ENCODE measurements around the gene TTLL5. TPM values are rescaled to one million over a fixed set of nuclear protein-coding genes. Genes with fewer than 3 reads are reported as not detected.

Gene TTLL5
- total RNA-seq, 1 donor from 2014 or later: 37.9 TPM

DNA sequence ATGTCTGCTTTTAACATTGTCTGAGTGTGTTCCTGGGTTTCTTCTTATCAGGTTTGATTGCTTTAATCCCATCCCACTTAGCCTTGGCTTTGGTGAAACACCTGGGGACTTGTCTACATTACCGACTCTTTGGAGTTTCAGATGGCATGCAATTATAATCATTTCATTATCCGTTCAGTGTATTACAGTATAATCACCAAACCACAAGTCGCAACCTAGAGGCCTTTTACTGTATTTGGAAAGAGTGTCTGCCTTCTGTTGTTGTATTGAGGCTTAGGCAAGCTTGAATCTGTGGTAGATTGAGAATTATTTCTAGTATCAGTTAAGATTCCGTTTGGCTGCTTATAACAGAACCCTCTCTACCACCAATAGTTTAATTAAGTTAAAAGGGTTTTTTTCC, 216.8 kb downstream of the TTLL5 start:
- ATAC-seq (ENCODE audit: low read depth) (no peak), DNase-seq (no peak)
- Mint-ChIP-seq H3K27me3 (no peaks in the 10 kb centered on the region), H3K4me1 (no peaks in the 10 kb centered on the region), H3K4me3 (no peak overlapping the region), H3K36me3 (ENCODE audit: low read depth) (peaks cover 10% of the 10 kb centered on the region), H3K9me3 (no peaks in the 10 kb centered on the region), H3K27ac (no peak overlapping the region)
- intact Hi-C loops (cut with micrococcal nuclease): no loop called here
- CTCF ChIA-PET: no interaction called here
- TF ChIP-seq, protein P1, sequence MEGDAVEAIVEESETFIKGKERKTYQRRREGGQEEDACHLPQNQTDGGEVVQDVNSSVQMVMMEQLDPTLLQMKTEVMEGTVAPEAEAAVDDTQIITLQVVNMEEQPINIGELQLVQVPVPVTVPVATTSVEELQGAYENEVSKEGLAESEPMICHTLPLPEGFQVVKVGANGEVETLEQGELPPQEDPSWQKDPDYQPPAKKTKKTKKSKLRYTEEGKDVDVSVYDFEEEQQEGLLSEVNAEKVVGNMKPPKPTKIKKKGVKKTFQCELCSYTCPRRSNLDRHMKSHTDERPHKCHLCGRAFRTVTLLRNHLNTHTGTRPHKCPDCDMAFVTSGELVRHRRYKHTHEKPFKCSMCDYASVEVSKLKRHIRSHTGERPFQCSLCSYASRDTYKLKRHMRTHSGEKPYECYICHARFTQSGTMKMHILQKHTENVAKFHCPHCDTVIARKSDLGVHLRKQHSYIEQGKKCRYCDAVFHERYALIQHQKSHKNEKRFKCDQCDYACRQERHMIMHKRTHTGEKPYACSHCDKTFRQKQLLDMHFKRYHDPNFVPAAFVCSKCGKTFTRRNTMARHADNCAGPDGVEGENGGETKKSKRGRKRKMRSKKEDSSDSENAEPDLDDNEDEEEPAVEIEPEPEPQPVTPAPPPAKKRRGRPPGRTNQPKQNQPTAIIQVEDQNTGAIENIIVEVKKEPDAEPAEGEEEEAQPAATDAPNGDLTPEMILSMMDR (IDR thresholded peaks at IDR 0.05): no peak
- POLR2A ChIA-PET: no interaction called here

DNA sequence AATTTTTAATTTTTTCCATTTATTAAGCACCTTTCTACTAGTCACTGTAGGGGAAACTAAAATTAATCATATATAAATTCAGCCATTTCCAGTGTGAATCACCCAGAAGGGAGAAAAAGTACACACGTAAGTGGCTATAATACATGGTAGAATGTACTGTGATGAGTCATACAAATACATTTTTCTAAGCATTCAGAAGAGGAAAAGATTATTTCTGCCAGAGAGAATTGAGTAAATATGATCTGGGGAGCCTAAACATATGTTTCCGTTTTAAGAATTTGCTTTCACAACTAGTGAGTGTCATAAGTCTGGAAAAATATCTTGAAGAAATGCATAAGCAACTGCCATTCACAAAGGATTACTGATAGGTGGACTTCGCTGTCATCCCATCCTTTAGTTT, 218.0 kb downstream of the TTLL5 start:
- Mint-ChIP-seq H3K4me1 (no peaks in the 10 kb centered on the region), H3K27me3 (no peaks in the 10 kb centered on the region), H3K36me3 (ENCODE audit: low read depth) (peaks cover 15% of the 10 kb centered on the region), H3K9me3 (no peaks in the 10 kb centered on the region), H3K27ac (no peak overlapping the region), H3K4me3 (no peak overlapping the region)
- TF ChIP-seq, protein P1 (IDR thresholded peaks at IDR 0.05): no peak
- intact Hi-C loops (cut with micrococcal nuclease): no loop called here
- ATAC-seq (ENCODE audit: low read depth) (no peak), DNase-seq (no peak)
- CTCF ChIA-PET: no interaction called here
- POLR2A ChIA-PET: no interaction called here

DNA sequence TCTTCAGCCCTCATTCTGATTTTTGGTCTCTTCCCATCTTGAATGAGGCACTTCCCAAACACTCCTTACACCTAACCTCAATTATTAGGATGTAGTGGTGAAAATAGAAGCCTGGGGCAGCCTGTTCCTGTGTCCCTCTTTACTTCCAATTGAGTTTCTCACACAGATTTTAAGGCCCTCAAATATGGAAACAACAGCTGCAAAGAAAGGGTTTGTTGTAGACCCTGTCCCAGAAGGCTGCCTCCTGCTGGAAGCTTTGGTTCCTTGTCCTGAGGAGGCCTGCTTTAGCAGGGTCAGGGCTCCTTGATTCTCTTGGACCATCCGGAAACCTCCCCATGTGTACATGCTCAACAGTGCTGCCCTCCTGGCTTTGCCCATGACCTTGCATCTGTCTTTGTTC, 219.5 kb downstream of the TTLL5 start:
- ChIA-PET CTCF (interaction anchor here (0.9 kb wide), 1 partner anchor 171 kb away, joined by 3 read pairs; no protein-coding TSS in a partner anchor), POLR2A (no interaction called here)
- Mint-ChIP-seq H3K4me1 (no peaks in the 10 kb centered on the region), H3K9me3 (no peaks in the 10 kb centered on the region), H3K36me3 (ENCODE audit: low read depth) (peaks cover 18% of the 10 kb centered on the region), H3K27ac (no peak overlapping the region), H3K4me3 (no peak overlapping the region), H3K27me3 (no peaks in the 10 kb centered on the region)
- DNase-seq (no peak), ATAC-seq (ENCODE audit: low read depth) (no peak)
- intact Hi-C loops (cut with micrococcal nuclease): no loop called here
- TF ChIP-seq, protein P1 (IDR thresholded peaks at IDR 0.05): no peak

DNA sequence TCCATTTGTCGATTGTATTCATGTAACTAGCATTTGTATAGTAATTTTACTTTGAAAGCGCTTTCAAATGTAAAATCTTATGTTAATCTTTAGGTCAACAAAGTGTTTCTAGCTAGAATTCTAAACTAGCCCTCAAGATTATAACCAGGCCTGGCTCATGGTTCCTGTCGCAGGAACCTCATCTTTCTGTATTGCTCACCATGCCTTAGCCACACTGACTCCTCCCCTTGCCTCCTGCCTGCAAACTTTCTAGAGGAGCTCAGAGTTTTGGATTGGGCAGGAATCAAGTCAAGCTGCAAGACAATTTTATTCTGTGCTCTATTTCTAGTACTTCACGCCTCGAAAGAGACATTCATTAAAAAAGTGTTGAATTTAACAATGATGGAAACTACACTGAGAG, 220.9 kb downstream of the TTLL5 start:
- intact Hi-C loops (cut with micrococcal nuclease): no loop called here
- peaks cover 18% of the 10 kb centered on the region for H3K36me3 Mint-ChIP-seq (ENCODE audit: low read depth)
- H3K27me3 Mint-ChIP-seq: no peaks in the 10 kb centered on the region
- DNase-seq (no peak), ATAC-seq (ENCODE audit: low read depth) (no peak)
- H3K27ac Mint-ChIP-seq: no peak overlapping the region
- H3K9me3 Mint-ChIP-seq: no peaks in the 10 kb centered on the region
- H3K4me3 Mint-ChIP-seq: no peak overlapping the region
- ChIA-PET POLR2A (no interaction called here), CTCF (no interaction called here)
- H3K4me1 Mint-ChIP-seq: no peaks in the 10 kb centered on the region
- TF ChIP-seq, protein P1 (IDR thresholded peaks at IDR 0.05): no peak

DNA sequence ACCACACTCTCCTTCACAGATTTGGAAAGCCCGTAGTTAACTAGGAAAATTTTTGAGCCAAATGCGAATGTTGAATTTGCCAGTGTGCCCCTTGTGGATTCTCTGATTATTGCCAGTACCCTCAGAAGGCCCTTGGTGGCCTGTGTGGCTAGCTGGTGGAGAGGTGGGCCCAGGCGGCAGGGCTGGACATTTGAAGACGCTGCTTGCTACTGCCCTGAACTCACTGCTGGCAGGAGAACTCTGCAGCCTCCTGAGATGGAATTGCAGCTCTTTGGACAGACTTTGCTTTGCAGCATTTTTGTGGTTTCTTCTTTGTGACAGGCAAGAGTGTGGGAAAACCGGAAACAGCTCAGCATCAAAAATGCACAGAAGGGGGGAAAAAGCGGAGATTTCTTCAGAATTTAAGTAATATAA, 223.2 kb downstream of the TTLL5 start:
- POLR2A ChIA-PET: interaction anchor here (0.6 kb wide), 1 partner anchor 22 kb away, joined by 3 read pairs; no protein-coding TSS in a partner anchor
- intact Hi-C loops (cut with micrococcal nuclease): no loop called here
- H3K4me1 Mint-ChIP-seq: no peaks in the 10 kb centered on the region
- H3K27ac Mint-ChIP-seq: no peak overlapping the region
- no peak overlapping the region for H3K4me3 Mint-ChIP-seq
- ATAC-seq (ENCODE audit: low read depth) (no peak), DNase-seq (no peak)
- TF ChIP-seq, protein P1 (IDR thresholded peaks at IDR 0.05): no peak
- no peaks in the 10 kb centered on the region for H3K27me3 Mint-ChIP-seq
- H3K36me3 Mint-ChIP-seq (ENCODE audit: low read depth): peaks cover 18% of the 10 kb centered on the region
- no peaks in the 10 kb centered on the region for H3K9me3 Mint-ChIP-seq
- CTCF ChIA-PET: interaction anchor here (1.3 kb wide), 1 partner anchor 23 kb away, joined by 6 read pairs; no protein-coding TSS in a partner anchor

Measured in activated B cell treated with CpG ODN at 0.5 μM for 24 hours (primary cell).